HG02870 (cell line): Measurements from ENCODE around the gene GLCE.
"Not testable (repeated sequence)": the region's sequence is repeated elsewhere in the genome, so short reads cannot be mapped to it uniquely, and the experiment has no call there.

Source experiments
- ATAC-seq: cut with Tn5 transposase; IDR thresholded peaks from one replicate; pipeline ENCODE4 v1.9.1; 2021; ENCODE audit warnings: mild to moderate bottlenecking, moderate library complexity; ENCODE audit not compliant: unreplicated experiment

Gene GLCE

GRCh38 chr15:69244798-69245197 is 84.4 kb downstream of the GLCE start:
- ATAC-seq = no peak

DNA sequence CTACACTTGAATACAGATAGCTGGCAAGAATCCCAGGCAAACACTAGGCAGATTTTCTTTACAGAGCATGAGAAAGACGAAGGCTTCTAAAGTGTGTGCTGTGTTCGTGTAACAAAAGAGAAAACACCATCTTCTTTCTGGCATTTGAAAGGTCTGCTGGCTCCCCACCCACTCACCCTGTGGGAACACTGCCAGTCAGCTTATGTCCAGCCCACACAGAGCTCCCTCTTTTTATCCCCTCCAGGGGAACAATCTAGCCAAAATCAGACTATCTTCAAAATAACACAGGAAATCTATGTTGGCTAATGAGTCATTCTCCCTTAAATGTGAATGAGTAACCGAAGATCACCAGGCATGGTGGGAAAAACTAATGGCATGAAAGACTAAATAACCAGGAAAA is 92.7 kb downstream of the GLCE start:
- no peak for ATAC-seq

GRCh38 chr15:69265347-69265955 is 105.0 kb downstream of the GLCE start:
- ATAC-seq = no peak

DNA sequence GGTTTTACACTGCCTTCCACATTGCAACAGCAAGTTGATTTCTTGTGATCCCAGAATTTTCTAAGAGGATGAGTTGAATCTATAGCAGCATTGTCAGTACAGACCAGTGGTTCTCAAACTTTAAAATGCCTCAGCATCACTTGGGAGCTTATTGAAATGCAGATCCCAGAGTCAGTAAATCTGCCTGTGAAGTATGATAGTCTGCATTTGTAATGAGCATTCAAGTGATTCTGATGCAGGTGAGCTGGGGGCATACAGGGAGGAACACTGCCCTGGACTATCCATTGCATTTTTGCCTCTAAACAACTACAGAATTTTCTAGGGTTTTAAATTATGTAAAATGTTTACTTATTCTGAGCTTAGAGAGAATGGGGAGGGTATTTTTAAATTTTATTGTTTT is 110.8 kb downstream of the GLCE start:
- no peak for ATAC-seq

DNA sequence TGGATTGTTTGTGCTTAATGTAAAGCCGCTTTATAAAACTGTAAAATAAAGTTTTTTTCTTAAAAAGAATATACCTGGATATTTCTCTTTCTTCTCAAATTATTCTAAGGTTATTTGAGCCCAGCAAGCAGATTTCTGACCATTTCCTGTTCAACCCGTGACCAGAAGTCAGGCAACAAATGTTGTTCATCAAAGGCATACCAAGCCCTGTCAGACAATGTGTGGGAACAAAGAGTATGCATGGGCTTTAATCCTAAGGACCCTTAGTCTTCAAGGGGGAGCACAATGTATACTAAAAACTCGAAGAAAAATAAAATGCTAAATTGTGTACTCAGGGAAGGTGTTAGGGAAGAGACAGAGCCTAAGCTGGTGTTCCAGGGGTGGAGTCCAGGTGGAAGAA is 111.7 kb downstream of the GLCE start:
- no peak for ATAC-seq

GRCh38 chr15:69272891-69273290 is 112.5 kb downstream of the GLCE start:
- ATAC-seq = no peak

GRCh38 chr15:69275074-69275670 is 114.7 kb downstream of the GLCE start:
- ATAC-seq = no peak

DNA sequence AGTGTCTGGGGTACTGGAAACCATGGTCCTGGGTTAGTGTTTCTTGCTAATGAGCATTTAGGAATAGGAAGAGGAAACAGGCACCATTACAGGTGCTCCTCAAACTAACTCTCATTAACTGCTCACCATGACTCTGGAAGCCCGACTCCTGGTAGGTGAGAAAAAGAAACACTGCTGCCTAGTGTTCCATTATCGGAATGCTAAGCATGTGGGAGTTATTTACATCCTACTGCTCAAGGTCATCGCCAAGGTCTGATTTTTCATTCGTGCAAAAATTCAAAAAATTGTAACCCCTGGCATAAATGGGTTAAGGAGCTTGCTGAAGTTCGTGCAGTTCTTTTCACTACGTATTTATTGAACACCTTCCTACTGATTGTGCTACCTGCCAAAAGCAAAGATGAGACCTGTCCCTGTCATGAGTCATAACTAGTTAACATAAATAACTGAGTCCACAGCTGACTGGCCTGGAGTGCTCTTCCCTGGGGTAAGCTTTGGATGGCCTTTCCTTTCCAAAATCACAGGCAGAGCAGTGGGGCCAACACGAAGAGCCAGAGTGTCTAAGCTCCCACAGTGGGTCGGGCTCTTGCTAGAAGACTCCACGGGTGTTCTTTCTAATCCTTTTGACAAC is 115.6 kb downstream of the GLCE start:
- ATAC-seq = no peak

GRCh38 chr15:69277316-69277715 is 116.9 kb downstream of the GLCE start:
- ATAC-seq = no peak

GRCh38 chr15:69279636-69280035 is 119.2 kb downstream of the GLCE start:
- ATAC-seq = no peak

DNA sequence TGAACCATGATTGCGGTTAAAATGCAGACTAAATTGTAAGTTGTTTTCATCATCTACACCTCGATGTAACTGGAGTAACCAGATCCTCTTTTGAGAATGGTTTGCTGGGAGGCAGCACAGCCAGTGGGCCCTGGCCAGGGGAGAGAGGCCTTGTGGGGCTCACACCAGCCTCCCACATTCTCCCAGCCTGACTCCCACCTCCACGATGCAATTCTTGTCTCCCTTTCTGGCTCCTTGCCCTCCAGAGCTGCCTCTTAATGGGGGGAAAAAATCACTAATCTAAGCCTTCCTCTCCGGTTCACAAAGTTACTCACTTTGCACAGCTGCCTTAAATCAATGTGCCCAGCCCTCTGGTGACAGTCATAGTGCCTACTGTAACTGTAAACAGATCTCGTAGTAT is 120.3 kb downstream of the GLCE start:
- no peak for ATAC-seq

DNA sequence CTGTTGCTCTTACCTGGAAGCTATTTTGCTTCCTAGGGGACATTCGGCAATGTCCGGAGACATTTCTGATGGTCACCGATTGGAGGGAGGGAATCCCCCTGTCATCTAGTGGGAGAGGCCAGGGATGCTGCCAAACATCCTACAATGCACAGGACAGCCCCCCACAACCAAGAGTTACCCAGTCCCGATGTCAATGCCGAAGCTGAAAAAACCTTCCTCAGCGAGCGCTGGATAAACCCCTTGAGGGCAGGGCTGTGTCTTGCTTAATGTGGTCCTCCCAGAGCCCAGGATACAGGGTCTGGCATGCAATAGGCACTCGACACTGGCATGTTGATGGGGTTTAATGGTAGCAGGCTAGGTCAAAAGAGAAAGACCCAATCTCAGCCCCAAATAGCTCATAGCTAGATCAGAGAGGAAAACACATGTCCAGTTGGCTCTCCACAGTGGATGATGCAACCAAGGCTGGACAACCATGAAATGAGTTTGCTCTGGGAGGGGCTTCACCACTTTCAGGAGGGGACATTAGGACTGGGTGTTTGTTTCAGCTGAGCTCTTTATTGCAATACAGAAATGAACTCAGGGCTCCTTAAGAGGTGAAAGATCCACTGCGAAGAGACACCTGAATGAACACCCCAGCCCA is 121.8 kb downstream of the GLCE start:
- no peak for ATAC-seq

DNA sequence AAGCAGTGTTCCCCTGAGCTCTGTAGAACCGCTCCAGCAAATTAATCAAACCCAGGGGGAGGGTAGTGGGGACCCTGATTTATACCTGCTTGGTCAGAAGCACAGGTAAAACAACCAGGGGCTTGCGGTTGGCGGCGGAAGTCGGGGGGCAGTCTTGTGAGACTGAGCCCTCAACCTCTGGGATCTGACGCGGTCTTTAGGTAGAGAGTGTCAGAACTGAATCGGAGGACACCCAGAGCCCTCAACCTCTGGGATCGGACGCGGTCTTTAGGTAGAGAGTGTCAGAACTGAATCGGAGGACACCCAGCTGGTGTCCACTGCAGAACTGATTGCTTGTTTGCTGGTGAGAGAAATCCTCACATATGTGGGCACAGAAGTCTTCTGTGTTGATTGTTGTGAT is 125.4 kb downstream of the GLCE start:
- ATAC-seq = no peak

DNA sequence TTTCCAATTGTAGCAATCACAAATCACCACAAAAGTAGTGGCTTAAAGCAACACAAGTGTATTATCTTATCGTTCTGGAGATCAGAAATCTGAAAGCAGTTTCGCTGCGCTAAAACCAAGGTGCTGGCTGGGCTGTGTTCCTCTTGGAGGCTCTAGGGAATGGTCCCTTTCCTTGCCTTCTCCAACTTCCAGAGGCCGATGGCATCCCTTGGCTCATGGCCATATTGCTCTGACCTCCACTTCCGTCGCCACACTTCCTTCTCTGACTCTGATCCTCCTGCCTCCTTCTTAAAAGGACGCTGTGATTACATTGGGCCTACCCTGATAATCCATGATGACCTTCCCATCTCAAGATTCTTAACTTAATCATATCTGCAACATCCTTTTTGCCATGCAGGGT is 127.6 kb downstream of the GLCE start:
- ATAC-seq = no peak

GRCh38 chr15:69288531-69289341 is 128.3 kb downstream of the GLCE start:
- ATAC-seq = no peak

DNA sequence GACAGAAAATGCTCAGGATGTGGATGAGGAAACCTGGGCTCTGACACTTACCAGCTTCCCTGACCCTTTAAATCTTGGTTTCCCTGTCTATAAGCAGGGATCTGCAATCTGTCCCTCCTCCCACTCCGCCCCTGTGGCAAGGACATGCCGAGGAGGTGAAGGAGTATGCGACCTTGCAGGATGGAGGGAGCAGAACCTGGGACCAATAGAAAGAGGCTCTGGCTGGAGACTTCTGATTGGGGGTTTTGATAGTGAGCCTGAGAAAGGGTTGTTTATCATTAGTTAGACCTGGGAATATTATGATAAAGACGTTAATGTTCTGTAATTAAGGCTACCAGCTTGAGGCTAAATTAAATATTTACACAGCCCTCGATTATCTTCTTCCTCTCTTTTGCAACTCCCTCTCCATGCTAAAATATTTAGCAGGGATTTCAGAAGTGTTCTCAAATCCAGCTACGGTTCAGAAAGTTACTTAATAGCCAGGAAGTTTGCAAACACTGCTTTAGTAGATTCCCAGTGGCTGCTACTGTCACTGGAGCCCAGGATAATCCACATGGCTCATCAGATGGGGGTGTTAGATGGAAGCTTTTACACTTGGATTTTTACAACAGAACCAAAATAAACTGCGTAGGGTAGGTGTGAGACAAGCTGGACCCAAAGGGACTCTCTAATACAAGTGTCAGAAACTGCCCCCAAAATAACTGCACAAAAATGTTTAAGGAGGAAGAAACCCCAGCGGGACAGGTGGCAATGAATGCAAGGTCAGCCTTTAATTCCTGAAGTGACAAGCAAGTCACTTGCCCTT is 129.1 kb downstream of the GLCE start:
- no peak for ATAC-seq

DNA sequence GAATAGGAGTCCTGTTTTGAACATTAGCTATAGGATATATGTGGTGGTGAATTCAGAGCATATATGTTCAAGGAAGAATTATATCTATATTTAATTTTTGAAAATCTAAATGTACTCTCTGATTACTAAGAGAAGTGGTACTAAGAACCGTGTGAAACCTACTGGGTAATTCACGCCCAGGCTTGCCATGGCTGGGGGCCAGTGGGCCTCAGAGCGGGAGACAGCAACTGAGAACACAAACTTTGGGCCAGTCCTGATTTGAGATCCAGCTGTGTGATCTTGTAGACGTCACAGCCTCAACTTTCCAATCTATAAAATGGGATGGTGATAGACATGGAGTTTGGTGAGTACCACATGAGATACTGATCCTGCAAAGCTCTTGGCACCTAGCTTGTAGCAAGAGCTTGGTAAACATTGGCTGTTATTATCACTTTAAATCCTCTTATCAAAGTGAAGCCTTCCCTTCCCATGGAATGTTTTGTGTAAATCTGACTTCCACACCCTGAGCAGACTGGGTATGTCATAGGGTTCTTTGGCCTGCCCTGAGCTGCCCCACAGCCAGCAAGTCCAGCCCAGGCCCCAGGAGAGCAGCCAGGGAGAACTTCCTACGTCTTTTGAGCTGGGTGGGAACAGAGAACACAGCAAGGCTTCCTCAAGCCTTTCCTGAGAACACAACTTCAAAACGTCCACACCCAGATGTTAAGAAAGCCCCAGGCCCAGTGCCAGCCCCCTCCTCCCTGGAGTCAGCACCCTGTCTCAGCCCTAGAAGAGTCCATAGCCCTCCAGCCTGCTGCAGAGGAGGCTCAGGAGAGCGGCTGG is 130.1 kb downstream of the GLCE start:
- no peak for ATAC-seq

DNA sequence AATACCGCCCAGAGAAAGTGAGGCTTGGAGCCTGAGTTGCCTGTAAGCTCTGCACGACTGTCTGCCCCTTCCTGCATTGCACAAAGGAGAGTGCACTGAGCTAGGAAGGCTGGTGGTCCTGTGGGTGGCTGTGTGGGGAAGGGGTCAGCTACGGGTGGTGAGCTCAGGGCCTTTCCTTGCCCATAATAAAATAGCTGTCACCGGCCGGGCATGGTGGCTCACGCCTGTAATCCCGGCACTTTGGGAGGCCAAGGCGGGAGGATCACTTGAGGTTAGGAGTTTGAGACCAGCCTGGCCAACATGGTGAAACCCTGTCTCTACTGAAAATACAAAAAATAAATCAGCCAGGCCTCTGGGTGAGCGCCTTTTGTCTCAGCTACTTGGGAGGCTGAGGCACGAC is 131.2 kb downstream of the GLCE start:
- ATAC-seq = not testable (repeated sequence)

- ATAC-seq = no peak
Observed at GRCh38 chr15:69292826-69293420, 132.5 kb downstream of the GLCE start.
